NCI-H1930 (cell line): ENCODE results near the gene VNN1.
A peak's percentile ranks its signal among the peaks of the same experiment; 100 is the strongest.
"Not testable (repeated sequence)": the region's sequence is repeated elsewhere in the genome, so short reads cannot be mapped to it uniquely, and the experiment has no call there.

Source experiments
- DNase-seq, 2 experiments: peaks; one replicate each; lab custom pipeline; 2025; lab: John Stamatoyannopoulos, UW

VNN1 gene

DNA sequence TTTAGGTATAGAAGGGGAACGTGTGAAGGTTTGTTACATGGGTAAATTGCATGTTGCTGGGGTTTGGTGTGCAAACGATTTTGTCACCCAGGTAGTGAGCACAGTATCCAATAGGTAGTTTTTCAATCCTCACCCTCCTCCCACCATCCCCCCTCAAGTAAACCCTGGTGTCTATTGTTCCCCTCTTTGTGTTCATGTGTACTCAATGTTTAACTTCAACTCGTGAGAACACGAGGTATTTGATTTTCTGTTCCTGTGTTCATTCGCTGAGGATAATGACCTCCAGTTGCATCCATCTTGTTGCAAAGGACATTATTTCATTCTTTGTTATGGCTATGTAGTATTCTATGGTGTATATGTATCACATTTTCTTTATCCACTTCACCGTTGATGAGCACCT, 11.6 kb upstream of the VNN1 start:
- no peak for DNase-seq

DNA sequence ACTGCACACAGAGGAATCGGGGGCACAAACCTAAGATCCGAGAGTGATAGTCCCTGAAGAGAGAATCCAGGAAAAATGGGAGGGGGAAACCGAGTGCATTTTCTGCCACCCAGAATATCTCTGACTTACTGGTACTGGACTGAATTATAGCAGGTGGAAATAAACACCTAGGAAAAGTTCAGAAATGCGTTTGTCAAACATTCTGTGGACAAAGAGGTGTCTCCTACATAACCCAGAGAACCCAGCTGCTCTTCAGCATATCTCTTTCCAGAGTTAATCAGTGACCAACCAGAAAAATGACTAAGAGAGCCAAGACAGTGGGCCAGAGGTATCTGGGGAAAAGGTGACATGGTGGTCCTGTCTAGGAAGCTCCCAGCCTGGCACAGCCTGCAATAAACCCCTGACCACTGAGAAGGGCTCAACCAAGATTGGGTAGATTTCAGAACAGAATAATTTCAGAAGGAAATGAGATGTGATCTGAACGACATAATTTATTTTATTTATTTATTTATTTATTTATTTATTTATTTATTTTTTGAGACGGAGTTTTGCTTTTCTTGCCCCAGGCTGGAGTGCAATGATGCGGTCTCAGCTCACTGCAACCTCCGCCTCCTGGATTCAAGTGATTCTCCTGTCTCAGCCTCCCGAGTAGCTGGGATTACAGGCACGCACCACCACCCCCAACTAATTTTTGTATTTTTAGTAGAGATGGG, 6.0 kb upstream of the VNN1 start:
- DNase-seq = no peak

DNA sequence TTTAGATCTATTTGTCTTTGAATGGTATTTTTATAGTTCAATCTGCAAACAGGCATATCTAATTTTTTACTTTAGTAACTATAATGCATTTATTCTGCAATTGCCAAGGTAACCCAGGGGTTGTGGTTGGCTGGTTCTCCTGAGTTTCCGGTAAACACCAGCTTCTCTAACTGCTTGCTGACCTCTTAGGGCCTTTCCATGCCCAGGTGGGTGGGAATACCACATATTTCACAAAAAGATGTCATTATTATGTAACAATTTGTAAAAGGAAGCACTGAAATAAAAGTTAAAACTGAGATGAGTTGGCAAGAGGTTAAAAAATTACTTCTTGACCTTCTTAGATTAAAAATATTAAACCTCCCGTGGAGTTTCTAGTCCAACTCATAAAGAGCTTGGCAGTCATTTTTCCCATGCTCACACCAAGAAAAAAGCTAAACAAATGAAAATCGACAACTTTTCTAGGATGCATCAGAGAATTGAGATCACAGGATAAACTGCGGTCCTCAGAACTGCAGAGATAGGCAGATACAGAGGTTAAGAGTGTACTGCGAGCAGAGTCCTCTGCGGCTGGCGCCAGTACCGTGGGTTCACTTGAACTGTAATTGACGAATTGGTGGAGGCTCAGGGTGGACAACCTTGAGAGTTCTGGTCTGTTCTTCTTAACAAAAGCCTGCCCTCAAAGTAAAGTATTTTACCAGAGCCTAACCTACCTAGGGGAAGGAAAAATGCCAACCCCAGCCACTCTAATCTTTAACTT, 2.2 kb upstream of the VNN1 start:
- no peak for DNase-seq

DNA sequence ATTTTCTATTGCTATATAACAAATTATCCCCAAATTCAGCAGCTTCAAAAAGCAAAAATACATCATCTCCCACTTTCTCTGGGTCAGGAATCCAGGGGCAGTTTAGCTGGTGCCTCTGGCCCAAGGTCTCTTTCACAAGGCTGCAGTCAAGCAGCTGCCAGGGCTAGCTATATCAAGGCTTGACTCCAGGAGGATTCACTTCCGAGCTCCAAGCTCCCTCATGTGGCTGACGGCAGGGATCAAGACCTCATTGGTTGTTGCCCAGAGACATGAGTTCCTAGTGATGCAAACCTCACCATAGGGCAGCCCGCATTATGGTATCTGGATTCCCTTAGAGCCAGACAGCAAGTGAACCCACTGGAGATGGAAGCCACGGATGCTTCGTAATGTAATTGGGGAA, 1.3 kb upstream of the VNN1 start:
- DNase-seq = peak; percentile 27 to 44

DNA sequence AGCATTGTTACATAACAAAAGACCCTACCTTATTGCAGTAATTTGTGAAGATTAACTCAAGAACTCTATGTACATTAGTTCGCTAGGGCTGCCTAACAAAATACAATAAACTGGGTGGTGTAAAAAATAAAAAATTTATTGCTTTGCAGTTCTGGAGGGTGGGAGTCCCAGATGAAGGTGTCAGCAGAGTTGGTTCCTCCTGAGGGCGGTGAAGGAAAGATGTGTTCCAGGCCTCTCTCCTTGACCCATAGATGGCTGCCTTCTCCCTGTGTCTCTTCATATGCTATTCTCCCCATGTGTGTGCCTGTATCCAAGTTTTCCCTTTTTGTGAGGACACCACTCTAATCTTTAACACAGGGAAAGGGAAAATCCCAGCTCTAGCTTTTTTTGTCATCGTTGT, 305 bp upstream of the VNN1 start:
- no peak for DNase-seq

DNA sequence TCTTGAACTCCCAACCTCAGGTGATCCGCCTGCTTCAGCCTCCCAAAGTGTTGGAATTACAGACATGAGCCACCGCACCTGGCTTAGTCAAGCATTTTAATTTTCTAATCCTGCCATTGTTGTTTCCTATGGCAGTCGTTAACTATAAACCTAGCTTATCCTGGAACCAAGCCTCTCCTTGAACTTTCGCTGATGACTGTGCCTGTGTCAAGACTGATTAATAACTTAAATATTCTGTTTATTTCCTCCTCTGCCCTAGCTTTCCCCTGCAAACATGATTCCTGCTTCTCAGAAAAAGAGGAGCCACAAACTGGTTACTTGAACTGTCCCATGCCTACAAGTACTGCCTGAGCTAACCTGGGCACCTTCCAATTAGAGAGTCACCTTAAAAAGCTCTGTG, 1.5 kb downstream of the VNN1 start:
- DNase-seq = no peak

DNA sequence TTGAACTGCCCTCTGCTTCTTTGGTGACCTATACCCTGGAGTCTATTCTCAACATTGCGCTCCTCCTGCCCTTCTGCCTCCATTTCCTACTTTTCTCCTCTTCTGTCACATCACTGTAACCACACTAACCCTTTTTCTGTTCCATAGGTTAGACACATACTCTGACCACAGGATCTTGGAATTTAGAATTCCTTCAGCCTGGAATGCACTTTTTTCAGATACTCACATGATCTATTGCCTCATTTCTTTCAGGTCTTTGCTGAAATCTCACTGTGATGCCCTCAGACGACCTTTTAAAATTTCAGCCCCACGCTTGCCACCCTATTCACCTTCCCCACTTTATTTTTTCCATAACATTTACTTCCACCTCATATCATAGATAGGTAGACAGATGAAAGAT, 5.1 kb downstream of the VNN1 start:
- no peak for DNase-seq

DNA sequence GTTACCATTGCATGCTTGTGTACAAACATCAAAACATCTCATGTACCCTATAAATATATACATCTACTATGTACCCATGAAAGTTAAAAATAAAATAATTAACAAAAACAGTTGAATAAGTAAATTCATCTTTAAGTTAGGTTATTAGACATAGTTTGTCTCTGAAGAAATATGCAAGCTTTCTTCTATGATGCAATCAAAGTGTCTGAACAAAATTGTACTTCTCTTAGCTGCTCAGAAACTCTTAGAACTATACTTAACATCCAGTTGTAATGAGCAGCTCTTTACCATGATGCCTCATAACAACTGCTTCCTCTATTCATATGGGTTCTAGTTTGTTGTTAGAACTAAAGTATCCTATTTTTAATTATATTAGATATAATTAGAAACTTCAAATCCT, 5.9 kb downstream of the VNN1 start:
- no peak for DNase-seq

DNA sequence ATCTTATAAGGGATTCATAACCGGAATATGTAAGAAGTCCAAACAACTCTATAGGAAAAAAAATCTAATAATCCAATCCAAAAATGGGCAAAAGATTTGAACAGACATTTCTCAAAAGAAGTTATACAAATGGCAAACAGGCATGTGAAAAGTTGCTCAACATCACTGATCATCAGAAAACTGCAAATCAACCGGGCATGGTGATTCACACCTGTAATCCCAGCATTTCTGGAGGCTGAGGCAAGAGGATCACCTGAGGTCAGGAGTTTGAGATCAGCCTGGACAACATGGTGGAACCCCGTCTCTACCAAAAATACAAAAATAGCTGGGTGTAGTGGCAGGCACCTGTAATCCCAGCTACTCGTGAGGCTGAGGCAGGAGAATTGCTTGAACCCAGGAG, 7.1 kb downstream of the VNN1 start:
- DNase-seq = not testable (repeated sequence)

DNA sequence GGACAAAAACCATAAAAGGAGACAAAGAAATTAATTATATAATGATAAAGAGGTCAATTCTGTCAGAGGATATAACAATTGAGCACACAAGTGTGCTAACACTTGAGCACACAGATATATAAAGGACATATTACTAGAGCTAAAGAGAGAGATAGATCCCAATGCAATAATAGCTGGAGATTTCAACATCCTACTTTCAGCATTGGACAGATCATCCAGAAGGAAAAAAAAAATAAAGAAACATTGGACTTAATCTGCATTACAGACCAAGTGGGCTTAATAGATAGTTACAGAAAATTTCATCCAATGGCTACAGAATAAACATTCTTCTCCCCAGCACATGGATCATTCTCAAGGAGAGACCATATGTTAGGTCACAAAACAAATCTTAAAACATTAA, 9.9 kb downstream of the VNN1 start:
- DNase-seq = no peak

DNA sequence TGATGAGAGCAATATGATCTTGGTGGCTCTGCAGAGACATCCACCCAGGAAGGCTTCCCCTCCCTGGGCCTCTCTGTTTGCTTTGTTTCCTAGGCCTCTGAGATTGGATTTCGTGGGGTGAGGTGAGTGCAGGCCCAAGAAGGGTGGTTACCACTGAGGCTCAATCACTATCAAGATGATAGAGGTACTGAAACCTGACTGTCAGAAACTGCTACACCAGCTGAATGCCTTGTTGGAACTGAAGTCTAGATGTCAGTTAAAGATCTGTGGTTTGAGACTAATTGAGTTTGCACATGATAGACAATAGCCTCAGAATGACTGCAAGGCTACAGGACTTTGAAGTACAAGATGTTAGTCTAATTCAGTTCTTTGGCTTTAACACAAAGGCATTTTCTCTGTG, 15.2 kb downstream of the VNN1 start:
- no peak for DNase-seq

DNA sequence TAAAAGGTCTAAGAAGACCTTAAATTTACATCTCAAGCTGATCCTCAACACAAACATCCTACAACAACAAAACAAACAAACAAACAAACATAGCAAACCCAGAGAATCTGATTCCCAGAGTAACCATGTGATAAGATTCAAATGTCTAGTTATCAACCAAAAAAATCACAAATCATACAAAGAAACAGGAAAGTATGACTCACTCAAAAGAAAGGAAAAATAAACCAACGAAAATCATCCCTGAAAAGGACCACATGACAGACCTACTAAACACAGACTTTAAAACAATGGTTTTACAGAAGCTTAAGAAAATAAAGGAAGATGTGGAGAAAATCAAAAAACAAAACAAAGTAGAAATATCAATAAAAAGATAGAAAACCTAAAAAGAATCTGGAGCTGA, 18.1 kb downstream of the VNN1 start:
- no peak for DNase-seq

DNA sequence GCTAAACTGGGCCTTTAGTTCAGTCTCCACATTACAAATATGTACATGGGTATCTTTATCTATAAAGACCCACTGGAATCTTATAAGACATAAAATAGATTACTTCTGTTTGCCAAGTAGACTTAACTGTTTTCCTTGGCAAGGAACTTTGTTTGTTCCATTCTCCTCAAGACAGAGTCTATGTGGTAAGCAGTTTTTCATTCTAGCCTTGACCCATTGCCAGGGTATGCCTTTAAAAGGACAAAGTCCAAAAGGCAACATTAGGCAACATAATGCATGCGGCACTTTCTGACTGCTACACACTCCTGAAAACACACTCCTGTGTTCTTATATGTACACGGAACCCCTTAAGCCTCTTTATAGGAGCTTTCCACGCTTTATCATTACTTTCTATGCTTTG, 20.4 kb downstream of the VNN1 start:
- no peak for DNase-seq

DNA sequence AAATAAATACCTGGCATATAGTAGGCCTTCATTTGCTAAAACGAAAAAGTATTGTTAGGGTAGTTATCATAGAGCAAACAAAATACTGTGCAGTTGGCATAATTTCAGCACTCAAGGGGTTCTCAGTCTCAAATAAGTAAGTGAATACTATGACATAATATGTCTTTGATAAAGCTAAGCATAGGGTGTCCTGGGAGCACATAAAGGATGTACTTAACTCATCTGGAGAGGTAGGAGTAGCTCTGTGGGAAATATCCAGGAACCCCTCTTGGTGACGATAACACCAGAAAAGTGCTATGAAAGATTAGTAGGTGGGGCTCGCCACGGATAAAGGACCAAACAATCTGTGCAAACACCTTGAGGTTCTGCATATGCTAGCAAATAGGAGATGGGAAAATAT, 23.2 kb downstream of the VNN1 start:
- no peak for DNase-seq

DNA sequence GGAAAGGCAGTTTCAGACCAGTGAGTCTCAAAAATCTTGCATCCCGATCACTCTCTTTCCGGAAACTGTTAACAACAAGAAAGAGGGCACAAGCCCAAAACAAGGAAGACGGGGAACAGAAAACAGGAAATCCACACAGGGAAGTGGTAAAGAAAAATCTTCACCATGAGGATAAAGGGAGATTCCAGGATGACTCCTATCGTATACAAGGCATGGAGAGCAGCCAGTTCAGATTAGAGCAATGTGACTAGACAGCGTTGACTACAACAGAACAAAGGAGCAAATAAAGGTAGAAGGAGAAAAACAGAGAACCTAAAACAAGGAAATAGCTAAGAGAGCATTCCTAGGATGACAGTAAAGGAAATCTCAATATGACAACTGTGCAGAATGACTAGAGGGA, 26.5 kb downstream of the VNN1 start:
- no peak for DNase-seq

DNA sequence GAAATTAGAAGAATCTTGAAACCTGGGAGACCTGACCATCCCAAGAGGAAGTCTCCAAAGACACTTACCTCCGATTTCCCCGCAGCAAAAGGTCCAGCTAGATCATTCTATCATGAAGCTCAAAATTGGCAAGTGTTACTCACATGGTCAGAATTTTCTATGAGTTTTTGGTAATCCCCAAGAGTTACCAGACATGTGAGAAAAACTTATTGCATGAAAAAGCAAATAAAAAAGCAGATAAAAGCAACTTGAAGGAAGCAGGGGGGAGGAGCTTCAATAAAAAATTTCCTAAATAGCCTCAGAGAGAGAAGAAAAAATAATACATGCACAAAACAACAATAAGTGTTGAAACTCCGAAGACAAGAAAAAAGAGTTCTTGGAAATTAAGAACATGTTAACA, 27.3 kb downstream of the VNN1 start:
- no peak for DNase-seq

DNA sequence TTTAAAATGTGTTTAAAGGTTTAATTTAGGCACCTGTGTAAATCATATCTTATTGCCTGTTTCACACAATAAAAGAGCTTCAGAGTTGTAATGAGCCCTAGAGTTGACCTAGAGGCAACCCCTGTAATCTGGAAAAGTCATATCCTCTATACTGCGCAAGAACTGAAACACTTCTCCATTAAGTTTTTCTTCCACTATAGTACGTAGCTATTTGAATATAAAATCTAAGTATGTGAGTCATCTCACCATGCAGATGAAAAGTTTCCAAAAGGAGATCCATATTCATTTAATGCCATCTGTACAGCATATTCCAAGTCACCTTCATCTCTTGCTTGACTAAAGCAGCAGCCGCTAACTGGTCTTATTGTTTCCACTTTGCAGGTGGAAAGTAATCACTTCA, 28.8 kb downstream of the VNN1 start:
- DNase-seq = no peak

DNA sequence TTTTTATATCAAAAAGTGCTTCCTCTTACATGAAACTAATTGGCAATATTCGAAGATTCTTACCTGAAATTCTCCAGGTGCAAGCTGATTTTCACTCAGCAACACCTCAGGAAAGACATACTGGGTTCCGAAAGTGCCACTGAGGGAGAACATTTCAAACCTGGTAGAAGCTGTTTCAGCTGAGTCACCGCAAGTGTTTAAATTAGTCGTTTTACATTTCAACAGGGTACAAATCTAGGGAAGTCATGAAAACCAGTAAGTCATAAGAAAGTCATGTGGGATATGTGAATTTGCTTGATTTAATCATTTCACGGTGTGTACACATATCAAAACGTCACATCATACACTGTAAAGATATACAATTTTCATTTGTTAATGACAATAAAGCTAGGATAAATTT, 29.6 kb downstream of the VNN1 start:
- DNase-seq = no peak

DNA sequence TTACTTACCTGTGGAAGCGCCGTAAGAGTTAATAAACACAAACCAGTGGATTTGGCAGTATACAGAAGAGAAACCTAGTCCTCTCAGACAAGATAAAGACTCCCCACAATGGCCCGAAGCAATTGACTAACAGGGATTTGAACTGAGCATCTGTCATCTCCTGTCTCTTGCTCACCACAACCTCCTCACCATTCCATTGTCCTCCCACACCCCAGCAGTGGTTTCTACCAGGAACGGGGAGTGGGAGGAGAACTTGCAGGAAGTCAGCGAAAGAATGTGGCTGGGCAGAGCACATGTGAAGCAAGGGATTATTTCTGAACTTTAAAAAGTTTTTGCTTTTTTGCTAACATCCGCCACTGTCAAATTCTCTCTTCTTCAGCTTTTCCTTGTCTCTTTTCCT, 30.3 kb downstream of the VNN1 start:
- DNase-seq = no peak

DNA sequence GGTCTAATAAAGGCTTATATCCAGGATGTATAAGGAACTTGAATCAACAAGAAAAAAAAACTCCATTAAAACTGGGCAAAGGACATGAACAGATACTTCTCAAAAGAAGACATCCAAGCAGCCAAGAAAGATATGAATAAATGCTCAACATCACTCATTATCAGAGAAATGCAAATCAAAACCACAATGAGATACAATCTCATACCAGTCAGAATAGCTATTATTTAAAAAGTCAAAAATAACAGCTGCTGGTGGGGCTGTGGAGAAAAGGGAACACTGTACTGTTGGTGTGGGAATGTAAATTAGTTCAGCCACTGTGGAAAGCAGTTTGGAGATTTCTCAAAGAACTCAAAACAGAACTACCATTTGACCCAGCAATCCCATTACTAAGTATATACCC, 34.8 kb downstream of the VNN1 start:
- DNase-seq = not testable (repeated sequence)

DNA sequence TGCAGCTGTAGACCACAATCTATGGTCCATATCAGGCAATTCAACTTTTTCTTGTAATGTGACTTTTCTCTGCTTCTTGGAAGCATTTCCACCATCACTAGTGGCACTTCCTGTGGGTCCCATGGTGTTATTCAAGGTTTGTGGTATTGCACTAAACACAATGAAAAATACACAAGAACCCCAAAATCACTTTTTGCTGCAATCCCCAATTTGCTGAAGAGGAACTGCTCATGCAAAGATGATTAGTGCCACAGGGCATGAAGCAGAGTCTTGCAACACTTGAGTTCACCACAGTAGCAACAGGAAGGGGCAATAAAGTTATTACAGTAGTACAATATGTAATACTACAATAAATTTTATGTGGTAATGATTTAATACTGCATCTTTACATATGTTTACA, 38.1 kb downstream of the VNN1 start:
- no peak for DNase-seq

DNA sequence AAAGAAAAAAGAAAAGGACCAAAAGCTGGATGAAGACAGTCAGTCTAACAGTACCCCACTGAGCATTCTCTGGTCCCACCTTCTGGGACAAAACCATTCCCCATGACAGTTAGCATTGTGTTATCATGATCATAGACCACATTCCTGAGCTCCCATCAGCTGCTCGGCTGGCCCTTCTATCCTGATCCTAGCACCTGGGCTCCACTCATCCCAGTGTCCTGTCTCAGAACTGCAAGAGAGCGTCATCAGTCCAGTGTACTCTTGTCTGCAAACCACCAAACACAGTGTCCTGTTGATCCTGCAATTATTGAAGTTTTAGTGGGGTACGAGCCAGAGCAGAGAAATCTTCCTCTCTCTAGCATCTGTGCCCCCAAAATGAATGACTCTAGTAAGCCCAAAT, 38.9 kb downstream of the VNN1 start:
- DNase-seq = no peak

DNA sequence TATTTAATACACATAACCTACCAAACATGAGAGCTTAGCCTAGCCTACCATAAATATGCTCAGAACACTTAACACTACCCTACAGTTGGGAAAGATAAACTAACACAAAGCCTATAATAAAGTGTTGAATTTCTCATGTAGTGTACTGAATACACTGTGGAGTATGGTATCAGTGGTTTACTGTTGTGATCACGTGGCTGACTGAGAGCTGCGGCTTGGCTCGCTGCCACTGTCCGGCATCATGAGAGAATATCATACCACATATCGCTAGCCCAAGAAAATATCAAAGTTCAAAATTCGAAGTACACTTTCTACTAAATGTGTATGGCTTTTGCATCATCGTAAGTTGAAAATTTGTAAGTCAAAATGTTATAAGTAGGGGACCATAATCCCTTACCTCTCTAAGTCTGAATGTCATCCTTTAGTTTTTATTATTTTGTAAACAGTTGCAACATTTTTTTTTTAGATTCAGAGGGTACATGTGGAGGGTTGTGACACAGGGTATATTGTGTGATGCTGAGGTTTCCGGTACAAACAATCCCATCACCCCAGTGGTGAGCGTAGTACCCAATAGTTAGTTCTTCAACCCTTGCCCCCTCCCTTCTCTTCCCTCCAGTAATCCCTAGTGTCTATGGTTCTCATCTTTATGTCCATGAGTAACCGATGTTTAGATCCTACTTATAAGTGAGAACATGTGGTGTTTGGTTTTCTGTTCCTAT, 40.3 kb downstream of the VNN1 start:
- DNase-seq = no peak
